HCT116 (cell line): ENCODE measurements around the gene TWSG1.
"Not testable (repeated sequence)": the region's sequence is repeated elsewhere in the genome, so short reads cannot be mapped to it uniquely, and the experiment has no call there.

Experiments
- EZH2 ChIP-seq: fragments of 200-600 bp; sonication (generic); IDR thresholded peaks from 2 replicates; pipeline ENCODE4 v1.6.1; 2017; ENCODE audit warnings: antibody characterized with exemption, mixed run types
- EZH2phosphoT487 ChIP-seq: fragments of 200-600 bp; IDR thresholded peaks from 2 replicates; pipeline ENCODE4 v1.6.1; 2018; ENCODE audit warnings: antibody characterized with exemption, borderline replicate concordance
- MAX ChIP-seq: IDR thresholded peaks from 2 replicates; pipeline ENCODE4 v1.6.1; 2012
- YY1 ChIP-seq: IDR thresholded peaks from 2 replicates; pipeline ENCODE4 v1.6.1; 2011; ENCODE audit warnings: low read length, low read depth, moderate library complexity, mild to moderate bottlenecking; ENCODE audit not compliant: insufficient replicate concordance; ENCODE audit errors: extremely low read depth

- not testable (repeated sequence) for TF ChIP-seq YY1, EZH2, MAX, EZH2phosphoT487
These were observed 98.5 kb downstream of the TWSG1 start for GRCh38 chr18:9433122-9433521.
